Vagina (tissue), 2 donors: ENCODE results near the gene YES1. TPM values are rescaled to one million over a fixed set of nuclear protein-coding genes. Genes with fewer than 3 reads are reported as not detected.

ENCODE experiments used
- DNase-seq, 2 donors: peaks; one replicate each; pipeline ENCODE4 v3.0.0-alpha.2; 2017; ENCODE audit errors: extremely low spot score in 2 of 2
- H3K27ac ChIP-seq: fragments of 200-600 bp; sonication (generic); one replicate; pipeline ENCODE4 v1.5.1; 2019
- H3K27me3 ChIP-seq: fragments of 200-600 bp; sonication (generic); one replicate; pipeline ENCODE4 v1.5.1; 2019
- H3K36me3 ChIP-seq, 2 donors: fragments of 200-600 bp; sonication (generic); one replicate each; pipeline ENCODE4 v1.5.1; 2017 to 2019
- H3K4me1 ChIP-seq: fragments of 200-600 bp; sonication (generic); one replicate; pipeline ENCODE4 v1.5.1; 2019
- H3K4me3 ChIP-seq, 2 donors: fragments of 200-600 bp; sonication (generic); 1 replicate in 1 of 2; 2 replicates in 1 of 2; pipeline ENCODE4 v1.5.1; 2016 to 2019
- H3K9me3 ChIP-seq: fragments of 200-600 bp; sonication (generic); one replicate; pipeline ENCODE4 v1.5.1; 2019
- CTCF ChIP-seq, 3 experiments: fragments of 450-650 bp in 2 of 3; fragments of 200-600 bp in 1 of 3; sonication (generic) in 1 of 3; IDR thresholded peaks; one replicate each; pipeline ENCODE4 v1.5.1; 2017 to 2019; ENCODE audit warnings: antibody characterized with exemption in 3 of 3, mild to moderate bottlenecking in 2 of 3, moderate library complexity in 2 of 3
- POLR2A ChIP-seq, 2 donors: fragments of 450-650 bp; IDR thresholded peaks; one replicate each; pipeline ENCODE4 v1.6.1; 2017; ENCODE audit warnings: antibody characterized with exemption in 2 of 2, mild to moderate bottlenecking in 2 of 2, moderate library complexity in 2 of 2
- POLR2AphosphoS5 ChIP-seq, 2 donors: sonication (generic); formaldehyde crosslinking; IDR thresholded peaks; one replicate each; pipeline ENCODE4 v1.9.0; 2017; ENCODE audit warnings: antibody characterized with exemption in 2 of 2, mild to moderate bottlenecking in 2 of 2, low read depth in 1 of 2; ENCODE audit not compliant: insufficient read depth in 1 of 2
- intact Hi-C: fragments of 100-400 bp; cut with DNase I; formaldehyde crosslinking; loops from one replicate; pipeline ENCODE4 v1.15.1; 2023
- small RNA-seq: library from RNA; depleted of rRNA; stranded (forward); fragments of <200 nt; gene quantifications from one replicate; pipeline ENCODE3, GENCODE V24; 2016
- total RNA-seq: library from RNA; depleted of rRNA; stranded (reverse); fragments of >200 nt; gene quantifications from one replicate; pipeline ENCODE4 v1.2.3, GENCODE V29; 2016

YES1 gene
- total RNA-seq, 1 donor from 2014 or later: 92.1 TPM

GRCh38 chr18:675307-675706 lies 136.7 kb downstream of the YES1 start:
- Histone ChIP-seq H3K4me1 (no peaks in the 10 kb centered on the region), H3K4me3 (no peak overlapping the region), H3K9me3 (no peaks in the 10 kb centered on the region), H3K36me3 (peaks cover 0 to 59% of the 10 kb centered on the region in 2 donors), H3K27ac (no peak overlapping the region), H3K27me3 (no peaks in the 10 kb centered on the region)
- intact Hi-C loops: no loop called here
- TF ChIP-seq CTCF (IDR thresholded peaks at IDR 0.05) (no peak), POLR2A (IDR thresholded peaks at IDR 0.05) (no peak), POLR2AphosphoS5 (IDR thresholded peaks at IDR 0.05; ENCODE audit: insufficient read depth in 1 of 2, low read depth in 1 of 2) (no peak)
- DNase-seq: no peak

GRCh38 chr18:673769-674168 lies 138.3 kb downstream of the YES1 start:
- Histone ChIP-seq H3K27ac (no peak overlapping the region), H3K36me3 (peaks cover 0 to 64% of the 10 kb centered on the region in 2 donors), H3K4me3 (no peak overlapping the region), H3K27me3 (no peaks in the 10 kb centered on the region), H3K9me3 (no peaks in the 10 kb centered on the region), H3K4me1 (no peaks in the 10 kb centered on the region)
- intact Hi-C loops: no loop called here
- DNase-seq: no peak
- no peak for TF ChIP-seq CTCF (IDR thresholded peaks at IDR 0.05)
- TF ChIP-seq POLR2A (IDR thresholded peaks at IDR 0.05): no peak
- no peak for TF ChIP-seq POLR2AphosphoS5 (IDR thresholded peaks at IDR 0.05; ENCODE audit: insufficient read depth in 1 of 2, low read depth in 1 of 2)

GRCh38 chr18:673317-673716 lies 138.7 kb downstream of the YES1 start:
- Histone ChIP-seq H3K27ac (no peak overlapping the region), H3K27me3 (no peaks in the 10 kb centered on the region), H3K4me3 (no peak overlapping the region), H3K36me3 (peaks cover 0 to 62% of the 10 kb centered on the region in 2 donors), H3K4me1 (no peaks in the 10 kb centered on the region), H3K9me3 (no peaks in the 10 kb centered on the region)
- no peak for DNase-seq
- TF ChIP-seq POLR2AphosphoS5 (IDR thresholded peaks at IDR 0.05; ENCODE audit: insufficient read depth in 1 of 2, low read depth in 1 of 2) (no peak), POLR2A (IDR thresholded peaks at IDR 0.05) (no peak), CTCF (IDR thresholded peaks at IDR 0.05) (no peak)
- intact Hi-C loops: no loop called here

Small RNAs within 50 kb of the gene (small RNA-seq; reads per million reads assigned to genes)
- gene BOLA2P1 (not detected), gene RNU1-109P (not detected)

Other genes with a start within 250 kb of the YES1 start
- gene CETN1, start 231.9 kb downstream of the YES1 start, total RNA-seq: not detected
- gene CLUL1, start 215.3 kb downstream of the YES1 start, total RNA-seq: not detected
- 11.3 TPM for gene TYMS, start 154.6 kb downstream of the YES1 start, total RNA-seq
- gene ENOSF1, start 99.6 kb downstream of the YES1 start, total RNA-seq: 53.5 TPM
- gene ADCYAP1, start 92.6 kb upstream of the YES1 start, total RNA-seq: 2.2 TPM